NCI-H1417 (cell line): ENCODE data around the gene GIGYF2.
"Not testable (repeated sequence)": the region's sequence is repeated elsewhere in the genome, so short reads cannot be mapped to it uniquely, and the experiment has no call there.

ENCODE experiments used
- DNase-seq, 3 experiments: peaks; one replicate each; lab custom pipeline; 2025; lab: John Stamatoyannopoulos, UW

The GIGYF2 gene

DNA sequence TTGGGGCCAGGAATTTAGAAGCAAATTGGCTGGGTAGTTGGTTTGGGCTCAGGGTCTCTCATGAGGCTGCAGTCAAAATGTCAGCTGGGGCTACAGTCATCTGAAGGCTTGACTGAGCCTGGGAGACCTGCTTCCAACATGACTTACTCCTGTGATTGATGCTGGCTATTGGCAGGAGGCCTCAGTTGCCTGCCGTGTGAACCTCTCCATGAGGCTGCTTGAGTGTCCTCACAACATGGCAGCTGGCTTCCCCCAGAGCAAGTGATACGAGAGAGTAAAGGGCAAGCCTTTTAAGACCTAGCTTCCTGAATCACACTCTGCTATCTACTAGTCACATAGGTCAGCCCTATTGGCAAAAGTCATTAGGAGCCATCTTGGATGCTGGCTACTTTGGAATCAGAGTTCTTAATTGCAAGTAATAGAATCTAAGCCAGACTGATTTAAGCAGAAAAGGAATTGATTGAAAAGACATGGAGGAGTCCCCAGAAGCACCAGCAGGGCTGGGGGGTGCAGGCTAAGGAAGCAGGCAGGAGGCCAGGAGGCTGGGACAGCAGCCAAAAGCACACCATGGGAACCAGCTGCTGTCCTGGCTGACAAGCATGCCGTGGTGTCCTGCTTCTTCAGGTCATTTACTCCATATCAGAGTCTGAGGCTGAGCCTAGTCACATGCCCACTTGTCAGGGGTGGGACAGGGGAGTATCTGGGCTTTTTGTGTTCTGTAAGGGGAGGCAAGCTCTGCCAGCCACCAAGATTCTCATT, 7.8 kb upstream of the GIGYF2 start:
- no peak for DNase-seq

GRCh38 chr2:232691117-232691516, 6.0 kb upstream of the GIGYF2 start:
- DNase-seq: not testable (repeated sequence)

DNA sequence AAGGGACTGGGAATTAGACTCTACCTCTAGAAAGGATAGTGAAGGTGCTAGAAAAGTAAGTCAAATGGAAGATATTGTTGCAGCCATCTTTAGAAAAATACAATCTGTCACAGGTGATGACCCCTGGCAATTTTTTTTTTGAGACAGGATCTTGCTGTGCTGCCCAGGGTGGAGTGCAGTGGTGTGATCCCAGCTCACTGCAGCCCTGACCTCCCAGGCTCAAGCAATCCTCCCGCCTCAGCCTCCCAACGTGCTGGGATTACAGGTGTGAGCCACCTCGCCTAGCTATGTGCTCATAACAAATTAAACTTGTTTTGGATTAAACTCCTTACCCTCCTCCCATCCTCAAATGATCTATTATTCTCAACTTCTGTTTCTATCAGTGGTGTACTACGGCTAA, 3.8 kb upstream of the GIGYF2 start:
- no peak for DNase-seq

GRCh38 chr2:232696609-232697058, 497 bp upstream of the GIGYF2 start:
- DNase-seq: no peak

DNA sequence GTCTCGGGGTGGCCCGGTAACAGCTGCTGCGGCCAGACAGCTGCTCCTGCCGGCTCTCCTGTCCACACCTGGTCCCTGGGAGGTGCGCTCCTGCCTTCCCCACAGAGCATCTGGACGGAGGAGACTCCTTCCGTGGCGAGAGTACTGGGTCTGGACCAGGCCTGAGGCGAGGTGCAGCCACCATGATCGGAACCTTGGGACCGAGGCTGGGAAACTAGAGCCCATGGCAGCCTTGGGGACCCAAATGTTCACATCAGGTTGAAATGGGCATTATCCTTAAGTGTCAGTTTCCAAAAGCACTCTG, 628 bp downstream of the GIGYF2 start:
- peak in 1 of 3 experiments; percentile 72 for DNase-seq

DNA sequence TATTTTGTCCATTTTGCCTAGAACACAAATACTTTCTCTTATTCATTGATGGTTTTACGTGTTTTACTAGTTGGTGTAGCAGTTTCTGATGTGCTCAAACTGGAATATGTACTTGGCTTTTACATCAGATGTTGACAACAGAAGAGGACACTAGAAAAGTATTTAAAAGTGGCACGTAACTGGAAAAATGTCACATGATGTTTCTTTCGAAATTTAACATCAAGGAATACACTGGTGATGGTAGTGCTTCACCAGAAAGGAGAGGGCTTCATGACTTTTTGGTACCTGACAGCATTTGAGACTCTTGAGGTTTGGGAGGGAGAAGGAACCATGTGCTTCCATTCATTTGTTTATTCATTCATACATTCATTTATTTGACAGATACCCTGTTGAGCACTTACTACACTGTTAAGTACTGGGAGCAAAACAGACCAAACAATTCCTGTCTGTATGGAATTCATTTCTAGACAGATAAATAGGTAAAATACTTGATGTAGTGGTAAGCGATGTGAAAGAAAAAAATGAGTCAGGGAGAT, 1.5 kb downstream of the GIGYF2 start:
- DNase-seq: no peak

- no peak for DNase-seq
Measured at GRCh38 chr2:232699110-232699509, 2.0 kb downstream of the GIGYF2 start.

GRCh38 chr2:232700154-232700553, 3.0 kb downstream of the GIGYF2 start:
- no peak for DNase-seq

GRCh38 chr2:232707076-232707475, 9.9 kb downstream of the GIGYF2 start:
- DNase-seq: no peak

DNA sequence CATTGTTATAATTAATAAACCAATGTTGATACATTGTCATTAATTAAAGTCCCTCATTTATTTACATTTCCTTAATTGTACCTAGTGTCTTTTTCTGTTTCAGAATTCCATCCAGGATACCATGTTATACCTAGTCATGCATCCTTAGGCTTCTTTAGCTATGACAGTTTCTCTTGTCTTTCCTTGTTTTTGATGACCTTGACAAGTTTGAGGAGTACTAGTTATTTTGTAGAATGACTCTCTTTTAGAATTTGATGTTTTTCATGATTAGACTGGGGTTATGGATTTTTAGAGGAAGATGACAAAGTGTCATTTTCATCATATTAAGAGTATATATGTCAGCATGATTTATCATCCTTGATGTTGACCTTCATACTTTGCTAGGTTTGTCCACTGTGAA, 16.4 kb downstream of the GIGYF2 start:
- no peak for DNase-seq

- no peak for DNase-seq
Measured at GRCh38 chr2:232714969-232715368, 17.8 kb downstream of the GIGYF2 start.

GRCh38 chr2:232720056-232720455, 22.9 kb downstream of the GIGYF2 start:
- not testable (repeated sequence) for DNase-seq

DNA sequence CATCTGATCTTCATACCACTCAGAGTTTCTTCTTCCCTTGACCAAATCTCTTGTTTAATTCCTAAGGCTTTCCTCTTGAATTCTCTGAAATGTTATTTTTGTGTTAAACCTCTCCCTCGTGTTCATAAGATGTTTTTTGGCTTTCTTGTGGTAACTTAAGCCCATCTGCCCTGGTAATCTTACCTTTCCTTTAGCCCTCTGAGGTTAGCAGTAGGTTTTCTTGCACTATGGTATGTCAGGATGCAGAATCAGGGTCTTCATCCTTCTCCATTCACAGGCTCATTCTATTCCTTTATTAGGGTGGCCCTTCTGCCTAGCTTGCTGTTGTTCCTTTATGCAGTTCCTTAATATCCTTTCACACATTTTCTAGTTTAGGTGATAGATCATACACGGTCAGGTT, 24.1 kb downstream of the GIGYF2 start:
- DNase-seq: no peak

GRCh38 chr2:232721882-232722281, 24.8 kb downstream of the GIGYF2 start:
- no peak for DNase-seq

DNA sequence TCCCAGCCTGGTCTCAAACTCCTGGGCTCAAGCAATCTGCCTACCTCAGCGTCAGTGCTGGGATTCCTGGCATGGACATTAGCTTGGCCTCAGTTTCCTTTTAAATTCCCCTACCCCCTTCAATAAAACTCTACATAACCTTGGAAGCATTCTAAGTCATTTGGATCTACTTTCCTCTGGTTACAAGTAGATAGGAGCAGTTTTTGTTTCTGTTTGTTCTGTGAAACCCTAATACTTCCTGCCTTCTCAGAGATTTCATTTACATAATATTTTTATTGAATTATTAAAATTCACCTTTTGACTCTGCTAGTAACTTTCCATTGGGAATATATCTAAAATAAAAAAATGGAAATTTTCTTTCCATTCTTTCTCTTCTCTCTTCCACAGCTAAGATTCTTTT, 25.9 kb downstream of the GIGYF2 start:
- no peak for DNase-seq

- DNase-seq: no peak
Measured at GRCh38 chr2:232728785-232729184, 31.7 kb downstream of the GIGYF2 start.

GRCh38 chr2:232731470-232731869, 34.3 kb downstream of the GIGYF2 start:
- no peak for DNase-seq

DNA sequence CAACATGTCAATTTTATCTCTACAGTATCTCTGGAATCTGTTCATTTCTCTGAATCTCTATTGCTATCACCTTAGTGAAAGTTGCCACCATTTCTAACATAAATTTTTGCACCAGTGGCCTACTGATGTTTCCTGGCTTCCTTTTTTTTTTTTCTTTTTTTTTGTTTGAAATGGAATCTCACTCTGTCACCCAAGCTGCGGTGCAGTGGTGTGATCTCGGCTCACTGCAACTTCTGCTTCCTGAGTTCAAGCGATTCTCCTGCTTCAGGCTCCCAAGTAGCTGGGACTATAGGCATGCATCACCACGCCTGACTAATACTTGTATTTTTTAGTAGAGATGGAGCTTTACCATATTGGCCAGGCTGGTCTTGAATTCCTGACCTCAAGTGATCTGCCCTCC, 44.2 kb downstream of the GIGYF2 start:
- no peak for DNase-seq

GRCh38 chr2:232741972-232742371, 44.8 kb downstream of the GIGYF2 start:
- no peak for DNase-seq

DNA sequence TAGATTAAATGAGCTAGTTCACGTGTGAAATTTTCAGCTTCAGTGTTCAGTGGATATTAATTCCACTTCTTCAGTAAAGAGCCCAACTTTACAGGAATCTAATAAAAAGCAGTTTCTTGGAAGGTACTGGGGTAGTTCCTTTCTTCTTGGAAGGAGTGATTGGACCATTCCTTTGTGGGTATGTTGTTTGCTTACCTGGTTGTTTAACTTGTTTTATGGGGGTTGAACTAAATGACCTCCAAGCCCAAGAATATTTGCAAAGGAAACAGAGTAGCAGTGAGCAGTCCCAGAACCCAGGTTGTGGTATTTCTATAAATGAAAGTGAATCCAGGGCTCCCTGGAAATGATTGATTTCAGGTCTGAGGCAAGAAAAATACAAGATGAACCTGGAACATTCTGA, 47.8 kb downstream of the GIGYF2 start:
- no peak for DNase-seq

- DNase-seq: no peak
Measured at GRCh38 chr2:232748038-232748437, 50.9 kb downstream of the GIGYF2 start.

- DNase-seq: no peak
Measured at GRCh38 chr2:232749331-232749730, 52.2 kb downstream of the GIGYF2 start.

- DNase-seq: no peak
Measured at GRCh38 chr2:232750135-232750671, 53.1 kb downstream of the GIGYF2 start.

GRCh38 chr2:232757905-232758304, 60.8 kb downstream of the GIGYF2 start:
- DNase-seq: no peak
